HCT116 (cell line): Measurements from ENCODE around the gene GARNL3. TPM values are rescaled to one million over a fixed set of nuclear protein-coding genes. Genes with fewer than 3 reads are reported as not detected.

Source experiments
- ATAC-seq: fragments of 200-7000 bp; cut with Tn5 transposase; 2 replicates; pipeline ENCODE4 v1.9.1; 2020; ENCODE audit warnings: mild to moderate bottlenecking, moderate library complexity
- BruUV-seq: library from RNA; stranded (reverse); fragments of 400-500 nt; replicated peaks from 2 replicates; lab custom pipeline; 2021; lab: Mats Ljungman, UMichigan
- CTCF ChIA-PET: fragments of 300-600 bp; sonication (Branson Sonifier 250); formaldehyde crosslinking; loops from one replicate; lab custom pipeline; 2021; ENCODE audit warnings: antibody characterized with exemption; lab: Charles Lee
- POLR2A ChIA-PET: fragments of 300-600, 350-600 bp; sonication (Branson Sonifier 250); formaldehyde crosslinking; loops from one replicate; lab custom pipeline; 2021; ENCODE audit warnings: antibody characterized with exemption; lab: Charles Lee
- RAD21 ChIA-PET, 2 experiments: fragments of 300-600 bp; sonication (Branson Sonifier 250); formaldehyde crosslinking; loops; one replicate each; lab custom pipeline; 2023; ENCODE audit warnings: low total read pairs in 2 of 2; ENCODE audit not compliant: uncharacterized antibody in 2 of 2, unreplicated experiment in 2 of 2, low non-redundant PET in 1 of 2; lab: Charles Lee
- DNase-seq: peaks from one replicate; pipeline ENCODE4 v3.0.0-alpha.2; 2010; ENCODE audit warnings: low read depth, low spot score
- H2AFZ ChIP-seq: fragments of 200-600 bp; shearing (Covaris generic), sonication (generic); 2 replicates; pipeline ENCODE4 v1.6.1; 2017; ENCODE audit warnings: low read depth, mixed run types, mixed read lengths, antibody characterized with exemption, low read length; ENCODE audit not compliant: poor library complexity, severe bottlenecking
- H3K27ac ChIP-seq: 2 replicates; pipeline ENCODE4 v1.5.1; 2012; ENCODE audit warnings: low read depth, low read length
- H3K27me3 ChIP-seq: fragments of 200-600 bp; sonication (generic); 2 replicates; pipeline ENCODE4 v1.6.1; 2016; ENCODE audit warnings: mixed run types, low read length, mixed read lengths; ENCODE audit not compliant: insufficient read depth
- H3K36me3 ChIP-seq, 2 experiments: fragments of 200-500 bp in 1 of 2; fragments of 200-600 bp in 1 of 2; sonication (Bioruptor generic) in 1 of 2; sonication (generic) in 1 of 2; 2 replicates each; pipeline versions ENCODE4 v1.5.1 to v1.6.1; 2014 to 2016; ENCODE audit warnings: low read length in 2 of 2, inconsistent platforms in 1 of 2, mixed read lengths in 1 of 2, mixed run types in 1 of 2; ENCODE audit not compliant: insufficient read depth in 2 of 2, control insufficient read depth in 1 of 2
- H3K4me1 ChIP-seq, 2 experiments: fragments of 200-600 bp in 1 of 2; sonication (generic) in 1 of 2; 2 replicates each; pipeline versions ENCODE4 v1.5.1 to v1.6.1; 2012 to 2017; ENCODE audit warnings: low read length in 2 of 2, inconsistent platforms in 1 of 2, mild to moderate bottlenecking in 1 of 2, mixed read lengths in 1 of 2, mixed run types in 1 of 2, moderate library complexity in 1 of 2; ENCODE audit not compliant: insufficient read depth in 2 of 2, control insufficient read depth in 1 of 2
- H3K4me2 ChIP-seq: fragments of 200-600 bp; sonication (generic); 2 replicates; pipeline ENCODE4 v1.6.1; 2017; ENCODE audit warnings: mixed run types, low read length, mixed read lengths
- H3K4me3 ChIP-seq, 2 experiments: fragments of 200-600 bp in 1 of 2; sonication (generic) in 1 of 2; replicated peaks in 1 of 2; 2 replicates each; pipeline ENCODE4 v1.5.1; 2011 to 2016; ENCODE audit warnings: low read length in 2 of 2, control low read depth in 1 of 2, low read depth in 1 of 2, mild to moderate bottlenecking in 1 of 2, mixed read lengths in 1 of 2, mixed run types in 1 of 2
- H3K79me2 ChIP-seq: fragments of 200-600 bp; sonication (generic); 2 replicates; pipeline ENCODE4 v1.6.1; 2017; ENCODE audit warnings: mild to moderate bottlenecking, mixed run types, low read length, moderate library complexity, mixed read lengths; ENCODE audit not compliant: insufficient read depth
- H3K9ac ChIP-seq: fragments of 200-600 bp; sonication (generic); 2 replicates; pipeline ENCODE4 v1.6.1; 2016; ENCODE audit warnings: low read length, mixed read lengths
- H3K9me2 ChIP-seq: fragments of 200-600 bp; sonication (generic), shearing (Covaris generic); 2 replicates; pipeline ENCODE4 v1.6.1; 2017; ENCODE audit warnings: mixed run types, mild to moderate bottlenecking, moderate library complexity; ENCODE audit not compliant: insufficient read depth
- H3K9me3 ChIP-seq, 2 experiments: fragments of 200-500 bp in 1 of 2; fragments of 200-600 bp in 1 of 2; sonication (Bioruptor generic) in 1 of 2; sonication (generic) in 1 of 2; 2 replicates each; pipeline ENCODE4 v1.6.1; 2014 to 2017; ENCODE audit warnings: low read length in 2 of 2, mixed read lengths in 2 of 2, inconsistent platforms in 1 of 2, low read depth in 1 of 2, mild to moderate bottlenecking in 1 of 2, mixed run types in 1 of 2, moderate library complexity in 1 of 2; ENCODE audit not compliant: control insufficient read depth in 1 of 2, insufficient read depth in 1 of 2
- H4K20me1 ChIP-seq: fragments of 200-600 bp; sonication (generic), shearing (Covaris generic); 2 replicates; pipeline ENCODE4 v1.6.1; 2017; ENCODE audit warnings: mixed run types, mild to moderate bottlenecking, moderate library complexity; ENCODE audit not compliant: insufficient read depth
- ATF3 ChIP-seq: IDR thresholded peaks from 2 replicates; pipeline ENCODE4 v1.6.1; 2012
- CBX3 ChIP-seq: IDR thresholded peaks from 2 replicates; pipeline ENCODE4 v1.6.1; 2012; ENCODE audit warnings: low read depth
- EGR1 ChIP-seq: IDR thresholded peaks from 2 replicates; pipeline ENCODE4 v1.6.1; 2012; ENCODE audit warnings: low read depth
- ELF1 ChIP-seq: IDR thresholded peaks from 2 replicates; pipeline ENCODE4 v1.6.1; 2012; ENCODE audit warnings: low read depth, borderline replicate concordance
- EZH2 ChIP-seq: fragments of 200-600 bp; sonication (generic); IDR thresholded peaks from 2 replicates; pipeline ENCODE4 v1.6.1; 2017; ENCODE audit warnings: antibody characterized with exemption, mixed run types
- EZH2phosphoT487 ChIP-seq: fragments of 200-600 bp; IDR thresholded peaks from 2 replicates; pipeline ENCODE4 v1.6.1; 2018; ENCODE audit warnings: antibody characterized with exemption, borderline replicate concordance
- FOSL1 ChIP-seq: IDR thresholded peaks from 2 replicates; pipeline ENCODE4 v1.6.1; 2012; ENCODE audit warnings: low read depth
- JUND ChIP-seq: IDR thresholded peaks from 2 replicates; pipeline ENCODE4 v1.6.1; 2012
- POLR2A ChIP-seq: IDR thresholded peaks from 2 replicates; pipeline ENCODE4 v1.7.0; 2011; ENCODE audit warnings: borderline replicate concordance; ENCODE audit not compliant: insufficient read depth, insufficient read length; ENCODE audit errors: extremely low read depth
- POLR2AphosphoS5 ChIP-seq: IDR thresholded peaks from 2 replicates; pipeline ENCODE4 v1.6.1; 2011; ENCODE audit warnings: mild to moderate bottlenecking, low read depth, low read length, moderate library complexity
- RAD21 ChIP-seq: IDR thresholded peaks from 2 replicates; pipeline ENCODE4 v1.6.1; 2012; ENCODE audit warnings: low read depth, mild to moderate bottlenecking
- REST ChIP-seq: IDR thresholded peaks from 2 replicates; pipeline ENCODE4 v1.6.1; 2012; ENCODE audit warnings: low read depth
- SIN3A ChIP-seq: IDR thresholded peaks from 2 replicates; pipeline ENCODE4 v1.6.1; 2012; ENCODE audit warnings: low read depth
- SP1 ChIP-seq: IDR thresholded peaks from 2 replicates; pipeline ENCODE4 v1.6.1; 2012; ENCODE audit warnings: low read depth
- SRF ChIP-seq: IDR thresholded peaks from 2 replicates; pipeline ENCODE4 v1.6.1; 2012; ENCODE audit warnings: low read depth
- TCF7L2 ChIP-seq: IDR thresholded peaks from 2 replicates; pipeline ENCODE4 v1.7.0; 2011; ENCODE audit warnings: borderline replicate concordance, inconsistent platforms; ENCODE audit not compliant: insufficient read depth, insufficient read length; ENCODE audit errors: extremely low read depth
- ZFX ChIP-seq: fragments of 450-650 bp; IDR thresholded peaks from 2 replicates; pipeline ENCODE4 v1.6.1; 2017
- ZNF274 ChIP-seq: fragments of 200-500 bp; sonication (Bioruptor generic); IDR thresholded peaks from 2 replicates; pipeline ENCODE4 v1.6.1; 2014; ENCODE audit warnings: mild to moderate bottlenecking, low read depth, low read length, inconsistent platforms
- intact Hi-C: fragments of 100-400 bp; cut with micrococcal nuclease; formaldehyde crosslinking; loops from 2 replicates; pipeline ENCODE4 v1.10.0; 2022
- total RNA-seq: library from RNA; stranded (reverse); gene quantifications from one replicate; pipeline ENCODE4 v1.2.1, GENCODE V29; 2021; ENCODE audit not compliant: unreplicated experiment

Gene GARNL3
- total RNA-seq, 1 experiment from 2014 or later = 8.8 TPM

DNA sequence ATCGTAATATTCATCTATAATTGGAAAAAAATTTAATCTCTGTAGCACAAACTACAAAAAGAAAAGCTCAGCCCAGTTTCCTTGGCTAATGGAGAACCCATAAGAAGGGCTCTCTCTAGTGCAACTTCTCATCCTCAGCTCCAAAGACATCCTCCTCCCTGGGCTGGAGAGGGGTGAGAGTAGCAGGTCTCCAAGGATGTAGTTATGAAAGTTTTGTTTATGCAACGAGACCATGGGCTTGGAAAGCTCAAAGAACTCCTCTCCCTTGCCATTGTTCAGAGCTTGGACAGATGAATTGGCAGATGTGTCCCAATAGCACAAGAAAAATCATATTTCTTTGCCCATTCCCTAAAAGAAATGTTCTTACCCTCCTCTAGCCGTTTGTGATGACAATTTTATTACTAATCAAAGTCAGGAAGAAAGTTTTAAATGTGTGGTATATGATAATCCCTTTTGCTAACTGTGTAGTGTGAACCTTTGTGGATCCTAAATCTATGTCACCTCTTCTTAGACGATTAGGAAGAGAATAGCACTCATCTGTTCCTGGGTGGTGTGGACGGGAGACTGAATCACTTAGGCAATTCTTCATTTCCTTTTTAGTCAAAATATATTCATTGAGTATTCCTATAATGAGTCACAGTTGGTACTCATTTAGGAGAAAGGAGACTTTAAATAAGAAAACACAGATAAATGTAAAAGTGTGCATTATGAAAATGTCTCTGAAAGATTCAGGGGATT is 52.2 kb downstream of the GARNL3 start:
- no peaks in the 10 kb centered on the region for H3K79me2 ChIP-seq
- no peak for TF ChIP-seq ZNF274
- no peak for TF ChIP-seq EZH2
- TF ChIP-seq EGR1 = no peak
- TF ChIP-seq ZFX = no peak
- no peak for TF ChIP-seq SRF
- no peak for TF ChIP-seq TCF7L2
- no peak for TF ChIP-seq POLR2A
- TF ChIP-seq, all 23 proteins: peak for 0
- no peak overlapping the region for H3K4me3 ChIP-seq
- BruUV-seq = no TSS peak
- no peaks in the 10 kb centered on the region for H3K36me3 ChIP-seq
- no peaks in the 10 kb centered on the region for H3K27me3 ChIP-seq
- H3K27ac ChIP-seq = no peak overlapping the region
- H2AFZ ChIP-seq = no peak overlapping the region
- no peak for DNase-seq
- ChIA-PET RAD21 (no interaction called here), POLR2A (no interaction called here), CTCF (no interaction called here)
- intact Hi-C loops = no loop called here
- no peaks in the 10 kb centered on the region for H3K9me2 ChIP-seq
- no peak overlapping the region for H3K4me2 ChIP-seq
- no peaks in the 10 kb centered on the region for H3K4me1 ChIP-seq
- H3K9ac ChIP-seq = no peak overlapping the region
- ATAC-seq = no peak
- no peaks in the 10 kb centered on the region for H4K20me1 ChIP-seq
- H3K9me3 ChIP-seq = no peaks in the 10 kb centered on the region

DNA sequence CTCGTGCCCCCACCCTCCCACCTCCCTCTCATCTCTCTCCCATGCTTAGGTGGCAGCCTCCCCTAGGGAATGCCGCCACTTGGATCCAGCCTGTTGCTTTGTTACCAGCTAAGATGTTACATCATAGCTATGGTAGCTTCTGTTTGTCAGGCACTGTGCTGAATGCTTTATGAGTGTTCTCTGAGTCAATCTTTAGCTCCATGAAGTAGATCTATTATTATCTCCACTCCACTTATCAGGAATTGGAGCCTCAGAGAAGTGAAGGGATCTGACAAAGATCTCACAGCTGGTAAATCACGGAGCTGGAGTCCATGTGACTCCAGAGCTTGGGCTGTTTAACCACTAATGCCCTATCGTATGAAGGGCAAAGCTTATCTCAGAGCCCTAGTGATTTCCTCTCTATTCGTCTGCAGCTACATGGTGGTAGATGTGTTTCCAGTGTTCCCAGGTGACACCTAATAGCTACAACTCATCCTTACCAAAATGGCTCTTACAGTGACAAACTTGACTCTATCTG is 54.1 kb downstream of the GARNL3 start:
- Histone ChIP-seq H3K27ac (no peak overlapping the region), H3K9me3 (no peaks in the 10 kb centered on the region)
- DNase-seq = no peak
- RAD21 ChIA-PET = no interaction called here
- no peak for TF ChIP-seq RAD21
- no peak for TF ChIP-seq FOSL1
- no peak for TF ChIP-seq EZH2phosphoT487
- TF ChIP-seq ATF3 = no peak
- TF ChIP-seq POLR2A = no peak
- no peak for TF ChIP-seq ZNF274
- no peak for TF ChIP-seq ELF1
- TF ChIP-seq EZH2 = no peak
- TF ChIP-seq CBX3 = no peak
- TF ChIP-seq TCF7L2 = no peak
- no peak for TF ChIP-seq POLR2AphosphoS5
- no peak for TF ChIP-seq REST
- TF ChIP-seq SP1 = no peak
- no peak for TF ChIP-seq JUND
- TF ChIP-seq SIN3A = no peak
- TF ChIP-seq, all 23 proteins: peak for 0
- Histone ChIP-seq H3K4me3 (no peak overlapping the region), H2AFZ (no peak overlapping the region), H3K79me2 (no peaks in the 10 kb centered on the region), H3K9ac (no peak overlapping the region), H3K4me2 (no peak overlapping the region), H3K4me1 (no peaks in the 10 kb centered on the region), H3K36me3 (no peaks in the 10 kb centered on the region), H3K9me2 (no peaks in the 10 kb centered on the region), H4K20me1 (no peaks in the 10 kb centered on the region), H3K27me3 (no peaks in the 10 kb centered on the region)
- BruUV-seq = no TSS peak
- ChIA-PET POLR2A (interaction anchor here (0.6 kb wide), 1 partner anchor 753 kb away, joined by 3 read pairs; no protein-coding TSS in a partner anchor), CTCF (no interaction called here)
- intact Hi-C loops = no loop called here
- no peak for ATAC-seq
